HG03175 (cell line): ENCODE results near the gene CTNNA3.

Source experiments
- ATAC-seq: cut with Tn5 transposase; IDR thresholded peaks from one replicate; pipeline ENCODE4 v1.9.1; 2021; ENCODE audit warnings: mild to moderate bottlenecking, moderate library complexity; ENCODE audit not compliant: unreplicated experiment

Gene CTNNA3

GRCh38 chr10:66698069-66698468 is 997.9 kb downstream of the CTNNA3 start:
- ATAC-seq = no peak

DNA sequence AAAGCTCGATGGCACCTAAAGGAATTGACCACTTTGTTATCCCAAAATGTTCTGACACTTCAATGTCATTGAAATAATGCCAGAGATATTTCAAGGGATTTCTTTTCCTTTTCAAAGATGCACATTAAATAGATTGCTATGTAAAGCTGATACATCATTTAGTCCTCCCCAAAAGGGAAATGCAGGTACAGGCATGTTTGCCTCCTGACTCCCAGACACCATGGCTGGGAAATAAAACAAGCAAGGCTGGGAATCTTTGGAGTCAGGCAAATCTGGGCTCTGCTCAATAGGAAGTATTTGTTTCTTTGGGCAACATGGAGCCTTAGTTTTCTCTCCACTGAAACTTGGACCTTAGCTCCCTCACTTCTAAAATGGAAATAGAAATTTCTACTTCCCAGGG is 1000.9 kb downstream of the CTNNA3 start:
- no peak for ATAC-seq

GRCh38 chr10:66684581-66684980 is 1011.4 kb downstream of the CTNNA3 start:
- no peak for ATAC-seq

GRCh38 chr10:66680886-66681285 is 1015.1 kb downstream of the CTNNA3 start:
- no peak for ATAC-seq

- ATAC-seq = no peak
Observed at GRCh38 chr10:66678521-66678920, 1017.5 kb downstream of the CTNNA3 start.

- no peak for ATAC-seq
Observed at GRCh38 chr10:66673071-66673470, 1022.9 kb downstream of the CTNNA3 start.

GRCh38 chr10:66671562-66671961 is 1024.4 kb downstream of the CTNNA3 start:
- no peak for ATAC-seq

- ATAC-seq = no peak
Observed at GRCh38 chr10:66671064-66671463, 1024.9 kb downstream of the CTNNA3 start.

- ATAC-seq = no peak
Observed at GRCh38 chr10:66656499-66656898, 1039.5 kb downstream of the CTNNA3 start.

GRCh38 chr10:66654861-66655260 is 1041.1 kb downstream of the CTNNA3 start:
- no peak for ATAC-seq

- ATAC-seq = no peak
Observed at GRCh38 chr10:66651308-66652082, 1044.5 kb downstream of the CTNNA3 start.

- no peak for ATAC-seq
Observed at GRCh38 chr10:66649626-66650025, 1046.4 kb downstream of the CTNNA3 start.

DNA sequence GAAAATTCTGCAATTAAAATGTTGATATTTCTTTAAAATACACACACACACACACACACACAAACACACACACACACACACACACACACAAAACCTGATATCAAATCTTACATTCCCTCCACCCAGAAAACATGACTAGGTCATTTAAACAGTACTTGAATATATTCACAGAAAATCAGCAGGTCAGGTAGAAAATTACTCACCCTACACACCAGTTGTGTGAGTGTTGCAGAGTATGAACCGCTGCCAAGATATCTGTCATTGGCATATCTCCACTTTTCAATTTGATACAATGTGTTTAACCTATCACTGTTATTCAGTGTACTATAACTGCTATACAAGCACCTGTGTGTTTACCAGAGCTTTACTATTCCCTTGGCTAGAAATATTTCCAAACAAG is 1053.8 kb downstream of the CTNNA3 start:
- no peak for ATAC-seq

DNA sequence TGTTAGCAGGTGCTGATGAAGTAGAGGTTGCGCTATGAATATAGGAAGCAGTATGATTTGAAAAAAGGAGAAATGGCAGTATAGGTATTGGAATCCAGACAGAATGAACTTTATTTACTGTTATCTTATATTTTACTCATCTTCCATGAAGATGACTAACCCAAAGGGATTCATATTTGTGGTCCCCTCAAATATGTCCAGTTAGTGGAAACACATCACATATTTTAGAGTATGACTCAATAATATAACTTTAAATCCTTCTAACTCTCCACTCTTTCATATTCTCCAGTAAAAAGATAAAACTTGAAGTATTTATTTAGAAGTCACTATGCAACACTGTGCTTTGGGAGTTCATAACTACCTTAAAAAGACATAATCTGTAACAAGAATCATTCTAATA is 1056.6 kb downstream of the CTNNA3 start:
- no peak for ATAC-seq

- no peak for ATAC-seq
Observed at GRCh38 chr10:66637273-66638036, 1058.5 kb downstream of the CTNNA3 start.

- no peak for ATAC-seq
Observed at GRCh38 chr10:66629996-66630395, 1066.0 kb downstream of the CTNNA3 start.

- no peak for ATAC-seq
Observed at GRCh38 chr10:66627156-66627555, 1068.8 kb downstream of the CTNNA3 start.

DNA sequence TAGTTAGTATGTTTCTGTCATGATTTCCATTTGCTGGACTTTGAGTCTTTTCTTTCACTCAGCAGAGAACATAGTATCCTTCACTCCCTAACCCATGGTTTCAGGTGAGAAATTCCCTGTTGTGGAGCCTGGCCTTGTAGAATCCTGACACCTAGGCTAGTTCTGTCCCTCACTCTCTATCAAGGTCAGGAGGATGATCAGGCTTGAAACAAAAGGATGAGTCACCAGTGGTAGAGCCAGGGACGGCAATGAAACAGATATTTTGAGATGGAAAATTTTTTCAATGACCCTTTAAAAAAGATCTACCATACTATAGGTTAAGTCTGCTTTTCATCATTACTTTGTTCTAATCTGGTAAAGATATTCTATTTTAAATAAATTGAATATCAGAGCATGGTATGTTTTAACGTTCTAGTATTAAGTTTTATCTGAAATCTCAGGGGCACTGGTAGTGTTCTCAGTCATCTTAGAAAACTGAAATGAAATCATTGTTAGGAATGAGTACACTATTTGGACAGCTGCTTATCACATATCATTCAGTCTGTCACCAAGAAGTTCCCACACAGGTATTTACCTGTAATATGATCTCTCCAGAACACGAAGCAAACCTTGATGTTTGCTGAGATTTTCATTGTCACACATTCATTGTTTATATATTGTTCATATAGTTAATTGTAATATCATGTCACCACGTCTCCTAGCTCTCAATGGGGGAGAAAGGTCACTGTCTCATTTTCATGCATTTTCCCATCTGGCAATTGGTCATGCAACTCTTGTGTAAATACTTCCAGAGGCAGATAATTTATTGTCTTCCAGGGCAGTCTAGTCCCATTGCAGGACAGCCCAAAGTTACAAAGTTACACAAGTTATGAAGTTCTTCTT is 1070.0 kb downstream of the CTNNA3 start:
- no peak for ATAC-seq

DNA sequence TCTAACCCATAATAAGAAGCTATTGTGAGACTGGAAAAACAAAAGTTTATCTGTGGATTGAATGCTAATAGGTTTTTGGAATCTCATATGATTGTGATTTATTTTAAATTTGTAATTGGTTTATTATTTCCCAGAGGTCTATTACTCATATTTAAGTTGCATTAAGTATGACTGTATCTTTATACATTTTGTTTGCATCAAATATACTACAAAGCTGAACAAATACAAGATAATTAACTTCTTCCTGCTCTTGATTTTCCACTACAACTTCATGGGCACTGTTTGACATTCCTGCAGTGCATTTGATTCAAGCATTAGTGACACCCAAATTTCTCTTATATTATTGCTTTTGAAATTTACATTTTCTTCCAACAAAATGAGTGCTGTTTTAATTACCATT is 1073.9 kb downstream of the CTNNA3 start:
- ATAC-seq = no peak

DNA sequence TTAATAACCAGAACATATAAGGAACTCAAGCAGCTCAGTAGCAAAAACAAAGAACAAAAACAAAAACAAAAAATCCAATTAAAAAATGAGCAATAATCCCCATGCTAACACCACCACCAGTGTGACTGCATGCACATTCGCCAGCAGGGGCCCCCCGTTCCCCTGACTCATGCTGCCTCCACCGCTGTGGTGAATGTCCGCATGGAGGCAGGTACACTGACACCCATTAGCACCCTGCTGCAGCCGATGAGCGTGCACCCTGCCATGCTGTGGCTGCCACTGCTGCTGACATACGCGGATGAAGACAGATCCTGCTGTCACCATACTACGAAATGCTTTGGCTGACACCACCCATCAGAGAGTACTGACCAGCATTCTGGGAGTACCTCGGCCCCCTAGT is 1091.8 kb downstream of the CTNNA3 start:
- ATAC-seq = no peak

DNA sequence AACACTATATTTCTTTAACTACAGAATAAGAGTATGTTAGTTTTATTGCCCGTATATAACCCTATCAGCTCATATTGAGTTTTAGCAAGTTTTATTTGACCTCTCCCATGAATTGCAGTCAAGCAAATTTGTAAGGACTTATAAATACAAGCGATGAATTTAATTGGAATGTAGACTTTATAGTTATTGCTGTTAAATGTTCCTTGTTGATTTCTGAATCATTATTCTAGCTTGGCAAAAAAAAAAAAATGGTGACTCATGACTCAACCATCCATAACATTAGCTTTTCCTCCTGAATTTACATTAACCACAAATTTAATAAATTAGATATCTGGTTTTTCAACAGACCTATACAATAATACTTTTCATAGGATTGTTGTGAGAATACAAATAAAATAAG is 1104.1 kb downstream of the CTNNA3 start:
- ATAC-seq = no peak
